Suprapubic skin (tissue), 3 donors: ENCODE results near the gene RTN4R.

ENCODE experiments used
- CTCF ChIP-seq, 2 donors: fragments of 200-600 bp in 1 of 2; fragments of 450-650 bp in 1 of 2; sonication (generic) in 1 of 2; IDR thresholded peaks; one replicate each; pipeline ENCODE4 v1.5.1; 2016 to 2019; ENCODE audit warnings: antibody characterized with exemption in 2 of 2, mild to moderate bottlenecking in 1 of 2, moderate library complexity in 1 of 2
- POLR2AphosphoS5 ChIP-seq, 3 donors: sonication (generic); formaldehyde crosslinking; IDR thresholded peaks; one replicate each; pipeline ENCODE4 v1.6.1; 2017; ENCODE audit warnings: antibody characterized with exemption in 3 of 3

- TF ChIP-seq CTCF (IDR thresholded peaks at IDR 0.05) (no peak), POLR2AphosphoS5 (IDR thresholded peaks at IDR 0.05) (no peak)
Measured at GRCh38 chr22:20302438-20303228, 34.5 kb upstream of the RTN4R start.
